CD4-positive, alpha-beta T cell treated with Interferon gamma for 1 hour (primary cell): Measurements from ENCODE around the gene ZNF775.

Experiments
- DNase-seq: peaks from one replicate; pipeline ENCODE4 v3.0.0-alpha.2; 2020

ZNF775 gene

DNA sequence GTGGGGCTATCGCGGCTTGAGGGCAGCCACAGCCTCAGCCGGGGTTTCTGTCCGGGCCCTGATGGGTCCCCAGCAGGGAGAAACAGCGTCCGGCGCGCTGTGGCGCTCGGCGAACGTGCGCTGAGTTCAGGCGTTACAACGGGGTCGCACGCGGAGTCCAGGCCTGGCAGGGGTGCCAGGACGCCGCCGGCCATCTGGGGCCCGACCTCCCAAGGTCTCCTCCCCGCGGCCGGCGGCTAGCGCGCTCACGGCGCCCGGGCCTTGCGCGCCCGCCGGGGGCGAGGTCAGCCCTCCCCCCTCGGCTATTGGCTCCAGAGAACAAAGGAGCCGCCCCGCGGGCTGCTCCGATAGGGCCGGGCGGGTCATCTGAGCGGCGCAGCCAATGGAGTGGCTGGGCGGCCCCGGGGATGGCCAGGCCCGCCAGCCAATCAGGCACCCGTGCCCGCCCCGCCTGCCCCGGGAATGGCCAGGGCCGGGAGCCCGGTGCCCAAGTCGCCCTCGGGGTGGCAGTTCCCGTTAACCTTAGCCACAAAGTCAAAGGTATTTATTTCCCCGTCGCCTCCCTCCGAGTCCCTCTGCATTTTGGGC is at the start of gene ZNF775:
Gene ZNF775, plus strand, starts transcription at position 478 of the 588 bp plus-strand sequence. CDS start 9,141 bp downstream, outside the sequence.
- peak; percentile 91 for DNase-seq

- no peak for DNase-seq
Measured at GRCh38 chr7:150329331-150330120, 49.6 kb upstream of the ZNF775 start.

GRCh38 chr7:150330211-150330885 is 48.8 kb upstream of the ZNF775 start:
- DNase-seq: no peak

DNA sequence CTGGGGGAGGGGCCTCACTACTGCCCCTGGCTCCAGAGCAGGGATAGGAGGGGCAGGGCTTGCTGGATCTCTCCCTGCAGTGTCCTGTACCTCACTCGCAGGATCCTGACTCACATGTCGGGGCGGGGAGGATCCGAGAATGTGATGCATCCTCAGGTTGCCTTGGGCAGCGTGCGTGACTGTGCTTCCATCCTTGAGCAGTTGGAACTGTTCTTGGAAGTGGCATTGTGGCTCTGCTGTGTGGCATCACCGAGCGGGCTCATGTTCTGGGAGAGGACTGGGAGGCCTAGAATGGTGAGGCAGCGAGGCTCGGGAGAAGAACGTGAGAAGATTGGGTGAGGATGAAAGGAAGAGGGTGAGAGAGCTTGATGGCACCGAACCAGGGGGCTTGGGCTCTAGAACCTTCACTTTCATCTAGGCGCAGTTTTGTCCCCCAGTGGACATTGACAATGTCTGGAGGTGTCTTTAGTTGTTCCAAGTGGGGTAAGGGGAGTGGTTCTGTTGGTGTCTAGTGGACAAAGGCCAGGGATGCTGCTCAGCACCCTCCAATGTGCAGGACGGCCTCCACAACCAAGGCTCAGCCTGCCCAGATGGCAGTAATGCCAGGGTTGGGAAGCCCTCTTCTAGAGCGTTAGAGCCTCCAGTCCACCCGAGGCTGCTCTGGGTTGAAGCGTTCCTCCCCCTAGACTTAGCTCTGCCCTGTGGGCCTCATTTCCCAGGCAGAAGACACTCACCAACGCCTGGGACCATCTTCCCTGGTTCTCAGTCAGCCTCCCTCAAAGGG is 46.1 kb upstream of the ZNF775 start:
- no peak for DNase-seq

DNA sequence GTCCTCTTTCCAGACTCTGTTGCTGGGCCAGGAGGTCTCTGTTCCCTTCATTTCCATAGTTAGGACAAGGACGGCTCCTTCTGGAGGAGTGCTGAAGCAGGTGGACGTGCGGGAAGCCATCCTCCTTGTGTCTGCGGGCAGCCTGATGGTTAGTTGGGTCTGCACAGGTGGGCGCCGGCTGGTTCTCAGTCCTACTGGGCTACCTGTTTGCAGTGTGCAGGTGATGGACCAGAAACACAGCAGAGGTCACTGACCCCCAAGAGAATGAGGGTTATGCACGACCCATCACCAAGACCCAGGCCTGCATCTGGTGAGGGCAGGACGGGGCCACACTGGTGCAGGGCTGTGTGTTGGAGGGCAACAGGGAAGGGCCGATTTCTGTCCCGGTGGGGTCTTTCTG is 45.5 kb upstream of the ZNF775 start:
- no peak for DNase-seq

- no peak for DNase-seq
Measured at GRCh38 chr7:150334108-150334507, 45.0 kb upstream of the ZNF775 start.

DNA sequence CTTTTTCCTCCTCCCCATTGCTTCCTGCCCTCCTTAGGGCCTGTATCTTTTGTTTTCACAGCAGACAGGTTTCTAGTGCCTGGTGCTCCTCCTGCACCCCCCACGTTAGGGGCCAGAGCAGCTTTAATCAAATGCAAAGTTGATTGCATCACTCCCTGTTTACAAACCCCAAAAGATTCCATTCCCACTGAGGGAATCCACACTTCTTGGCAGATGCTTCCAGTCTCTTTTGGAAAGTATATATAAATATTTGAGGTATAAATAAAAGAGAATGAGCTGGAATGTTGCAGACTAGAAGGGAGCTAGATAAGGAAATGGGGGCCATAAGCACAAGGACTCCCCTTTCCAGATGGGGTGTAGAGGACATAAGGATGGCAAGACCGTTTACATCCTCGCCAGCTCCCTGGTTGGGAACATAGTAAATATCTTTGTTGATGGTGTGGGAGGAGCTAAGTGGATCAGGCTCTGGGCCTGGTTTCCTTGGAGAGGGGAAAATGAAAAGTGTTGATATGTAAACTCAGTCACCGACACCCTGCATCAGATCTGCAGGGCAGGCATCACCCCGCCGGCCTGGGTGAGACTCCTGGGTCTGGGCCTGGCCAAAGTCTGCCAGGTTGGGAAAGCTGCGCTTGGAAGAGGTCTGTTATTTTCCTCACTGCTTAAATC is 43.9 kb upstream of the ZNF775 start:
- no peak for DNase-seq

DNA sequence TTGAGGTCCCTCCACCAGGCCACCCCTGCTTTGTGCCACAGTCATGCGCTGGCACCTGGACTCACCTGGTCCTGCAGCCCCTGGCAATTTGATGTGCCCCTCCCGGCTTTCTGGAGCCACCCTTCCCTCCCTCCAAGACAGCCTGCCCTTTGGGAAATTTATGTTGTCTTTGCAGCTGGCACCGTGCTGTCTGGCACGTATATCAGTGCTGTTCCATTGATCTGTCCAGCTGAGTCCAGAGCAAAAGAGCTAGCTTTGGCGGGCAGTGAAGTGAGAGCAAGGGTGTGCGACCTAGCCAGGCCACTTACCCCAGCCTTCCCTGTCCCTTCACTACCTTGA is 43.4 kb upstream of the ZNF775 start:
- no peak for DNase-seq

DNA sequence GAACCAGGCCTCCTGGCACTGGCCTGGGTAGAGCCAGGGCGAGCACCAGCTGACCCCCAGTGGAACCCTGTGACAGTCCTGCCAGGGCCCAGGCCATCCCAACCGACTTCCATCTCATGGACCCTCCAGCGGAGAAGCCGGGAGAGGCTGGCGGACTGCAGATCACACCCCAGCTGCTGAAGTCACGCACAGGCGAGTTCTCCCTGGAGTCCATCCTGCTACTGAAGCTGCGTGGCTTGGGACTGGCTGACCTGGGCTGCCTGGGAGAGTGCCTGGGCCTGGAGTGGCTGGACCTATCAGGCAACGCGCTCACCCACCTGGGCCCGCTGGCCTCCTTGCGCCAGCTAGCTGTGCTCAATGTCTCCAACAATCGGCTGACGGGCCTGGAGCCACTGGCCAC is 42.4 kb upstream of the ZNF775 start:
- DNase-seq: no peak

GRCh38 chr7:150337179-150337578 is 42.0 kb upstream of the ZNF775 start:
- DNase-seq: no peak

DNA sequence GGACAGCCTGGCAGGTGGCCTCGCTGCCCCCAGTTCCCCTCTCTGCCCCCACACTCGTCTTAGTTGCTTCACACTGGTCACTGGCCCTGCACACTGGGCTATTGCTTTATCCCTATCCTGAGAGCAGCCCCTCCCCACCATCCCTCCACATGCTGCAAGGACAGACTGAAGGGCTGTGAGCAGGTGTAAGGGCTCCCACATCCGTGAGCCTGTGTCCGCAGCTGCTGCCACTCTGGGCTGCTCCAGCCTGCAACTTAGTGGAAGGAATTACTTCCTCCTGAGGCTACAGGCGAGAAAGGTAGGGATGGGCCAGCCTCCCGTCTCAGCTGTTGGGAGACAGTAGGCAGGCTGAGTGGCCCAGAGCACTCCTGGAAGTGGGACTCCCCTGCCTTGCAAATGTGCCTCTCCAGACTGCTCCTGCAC is 41.5 kb upstream of the ZNF775 start:
- DNase-seq: no peak

- no peak for DNase-seq
Measured at GRCh38 chr7:150338166-150338829, 40.8 kb upstream of the ZNF775 start.

GRCh38 chr7:150339409-150339809 is 39.7 kb upstream of the ZNF775 start:
- DNase-seq: no peak

- DNase-seq: no peak
Measured at GRCh38 chr7:150340024-150340749, 38.9 kb upstream of the ZNF775 start.

- no peak for DNase-seq
Measured at GRCh38 chr7:150340875-150341262, 38.3 kb upstream of the ZNF775 start.

- DNase-seq: no peak
Measured at GRCh38 chr7:150341263-150342120, 37.6 kb upstream of the ZNF775 start, which contains the start of gene RARRES2. RARRES2 (minus strand) TSS chr7:150341629; CDS start chr7:150340609, 1,020 bp downstream.

GRCh38 chr7:150342121-150342408 is 37.1 kb upstream of the ZNF775 start:
- no peak for DNase-seq

- no peak for DNase-seq
Measured at GRCh38 chr7:150343225-150343624, 35.9 kb upstream of the ZNF775 start.

DNA sequence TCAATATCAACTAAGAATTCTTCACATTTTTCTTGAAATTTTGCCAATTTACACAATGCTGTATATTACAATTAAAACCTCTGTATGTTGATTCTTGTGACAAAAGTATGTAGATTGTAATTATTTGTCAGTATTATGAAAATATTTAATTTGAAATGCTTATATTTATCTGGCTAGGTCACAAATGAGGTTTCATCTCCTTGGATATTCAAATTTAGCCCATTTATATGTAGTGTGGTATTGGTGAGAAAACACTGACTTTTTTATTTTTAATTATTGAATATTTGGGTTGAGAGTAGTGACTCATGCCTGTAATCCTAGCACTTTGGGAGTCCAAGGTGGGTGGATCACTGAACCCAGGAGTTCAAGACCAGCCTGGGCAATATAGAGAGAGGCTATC is 34.8 kb upstream of the ZNF775 start:
- no peak for DNase-seq

GRCh38 chr7:150345012-150345411 is 34.1 kb upstream of the ZNF775 start:
- DNase-seq: no peak

DNA sequence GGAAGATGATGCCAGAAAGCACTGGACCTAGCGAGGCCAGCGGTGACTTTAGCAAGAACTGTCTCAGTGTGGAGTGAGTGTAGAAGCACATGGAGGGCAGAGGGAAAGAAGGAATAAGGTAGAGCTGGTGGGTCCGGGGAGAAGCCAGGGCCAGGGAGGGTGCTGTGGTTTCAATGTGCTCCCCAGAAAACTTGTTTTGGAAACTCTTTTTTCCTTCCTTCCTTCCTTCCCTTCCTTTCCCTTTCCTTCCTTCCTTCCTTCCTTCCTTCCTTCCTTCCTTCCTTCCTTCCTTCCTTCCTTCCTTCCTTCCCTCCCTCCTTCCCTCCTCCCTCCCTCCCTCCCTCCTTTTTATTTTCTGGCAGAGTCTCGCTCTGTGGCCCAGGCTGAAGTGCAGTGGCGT is 32.2 kb upstream of the ZNF775 start:
- no peak for DNase-seq
